GM12878 (cell line): Measurements from ENCODE around the gene NT5C2. TPM values are rescaled to one million over a fixed set of nuclear protein-coding genes. Genes with fewer than 3 reads are reported as not detected.

ENCODE experiments used
- ASH2L ChIP-seq: fragments of 300-600, 200-600 bp; sonication (generic); IDR thresholded peaks from 2 replicates; pipeline ENCODE4 v1.6.1; 2017; ENCODE audit warnings: low read depth, mild to moderate bottlenecking, borderline replicate concordance
- BACH1 ChIP-seq: fragments of 450-650 bp; IDR thresholded peaks from 2 replicates; pipeline ENCODE4 v1.6.1; 2017; ENCODE audit warnings: mild to moderate bottlenecking, borderline replicate concordance
- CHD1 ChIP-seq: IDR thresholded peaks from 2 replicates; pipeline ENCODE4 v1.6.1; 2012; ENCODE audit warnings: low read depth, low read length, improper control_type of control experiment
- CTCF ChIP-seq, 3 experiments: IDR thresholded peaks in 2 of 3; conservative IDR thresholded peaks in 1 of 3; 2 replicates each; pipeline ENCODE4 v1.5.1; 2011; ENCODE audit warnings: low read depth in 3 of 3, low read length in 3 of 3, mild to moderate bottlenecking in 3 of 3, control low read depth in 2 of 3, moderate library complexity in 2 of 3, inconsistent platforms in 1 of 3, mixed read lengths in 1 of 3; ENCODE audit not compliant: control insufficient read depth in 2 of 3, insufficient read depth in 1 of 3; ENCODE audit errors: extremely low read depth in 1 of 3
- EZH2 ChIP-seq: IDR thresholded peaks from 2 replicates; pipeline ENCODE4 v1.6.1; 2012; ENCODE audit warnings: low read depth, mild to moderate bottlenecking, control low read depth, inconsistent platforms, low read length, borderline replicate concordance; ENCODE audit not compliant: control insufficient read depth
- FOXK2 ChIP-seq: fragments of 450-650 bp; IDR thresholded peaks from 2 replicates; pipeline ENCODE4 v1.6.1; 2017; ENCODE audit warnings: mild to moderate bottlenecking, moderate library complexity
- HDGF ChIP-seq: fragments of 450-650 bp; IDR thresholded peaks from 2 replicates; pipeline ENCODE4 v1.6.1; 2016; ENCODE audit warnings: antibody characterized with exemption
- IRF5 ChIP-seq: fragments of 450-650 bp; IDR thresholded peaks from 2 replicates; pipeline ENCODE4 v1.6.1; 2017; ENCODE audit warnings: borderline replicate concordance
- NR2C1 ChIP-seq: fragments of 450-650 bp; IDR thresholded peaks from 2 replicates; pipeline ENCODE4 v1.6.1; 2017; ENCODE audit warnings: antibody characterized with exemption, mild to moderate bottlenecking, moderate library complexity
- PBX3 ChIP-seq: IDR thresholded peaks from 2 replicates; pipeline ENCODE4 v1.6.1; 2011; ENCODE audit warnings: mild to moderate bottlenecking, low read depth, low read length, moderate library complexity; ENCODE audit not compliant: insufficient replicate concordance
- PRDM15 ChIP-seq: fragments of 450-650 bp; formaldehyde crosslinking; IDR thresholded peaks from 2 replicates; pipeline ENCODE4 v1.4.0; 2020; ENCODE audit warnings: mild to moderate bottlenecking, moderate library complexity
- RELA ChIP-seq: fragments of 450-650 bp; IDR thresholded peaks from 2 replicates; pipeline ENCODE4 v1.8.0; 2014; ENCODE audit warnings: borderline replicate concordance; ENCODE audit not compliant: partially characterized antibody
- SREBF2 ChIP-seq: IDR thresholded peaks from 2 replicates; pipeline ENCODE4 v1.6.1; 2012; ENCODE audit warnings: mild to moderate bottlenecking, low read length
- TCF7 ChIP-seq: IDR thresholded peaks from 2 replicates; pipeline ENCODE4 v1.6.1; 2014; ENCODE audit warnings: antibody characterized with exemption, borderline replicate concordance
- YBX1 ChIP-seq: fragments of 450-650 bp; IDR thresholded peaks from 2 replicates; pipeline ENCODE4 v1.6.1; 2016; ENCODE audit warnings: antibody characterized with exemption
- YY1 ChIP-seq: IDR thresholded peaks from 2 replicates; pipeline ENCODE4 v1.6.1; 2011; ENCODE audit warnings: low read depth, mild to moderate bottlenecking, low read length
- ZBTB11 ChIP-seq: fragments of 450-650 bp; formaldehyde crosslinking; IDR thresholded peaks from 2 replicates; pipeline ENCODE4 v1.5.0; 2022; ENCODE audit warnings: mild to moderate bottlenecking, missing genetic modification characterization
- polyA plus RNA-seq, 11 experiments: library from polyadenylated mRNA; depleted of rRNA in 4 of 11; unstranded in 6 of 11; stranded (reverse) in 5 of 11; fragments of >200 nt; fragmentation: Nextera tagmentation in 4 of 11; fragmentation: Illumina TruSeq in 1 of 11; extraction: Ambion mirVana in 4 of 11; extraction: Trizol in 1 of 11; gene quantifications; 1 replicate in 1 of 11; 2 replicates in 10 of 11; pipeline versions ENCODE4 v1.2.1 to v1.2.3, GENCODE V29; 2011 to 2016; ENCODE audit warnings: inconsistent platforms in 2 of 11, missing spikeins in 2 of 11, low read depth in 1 of 11
- total RNA-seq, 4 experiments: library from RNA; depleted of rRNA in 3 of 4; stranded (reverse); fragments of >200 nt in 3 of 4; fragmentation: Illumina TruSeq in 1 of 4; extraction: Trizol in 1 of 4; gene quantifications; 2 replicates each; pipeline versions ENCODE4 v1.2.1 to v1.2.3, GENCODE V29; 2013 to 2021

NT5C2 gene
- total and polyA plus RNA-seq, 10 of the 15 experiments (the other 5 are each of a cell fraction or from before 2014, with no cell fraction given) = 15.8 to 70.1 (median 56.0) TPM

GRCh38 chr10:103125323-103126267, 67.5 kb downstream of the NT5C2 start (continued):
- TF ChIP-seq PRDM15 (CRISPR knock-in tag) = no peak
- TF ChIP-seq CHD1 = no peak
- TF ChIP-seq RELA = no peak
- TF ChIP-seq YBX1 = no peak
- no peak for TF ChIP-seq EZH2
- TF ChIP-seq NR2C1 = peak; percentile 79
- TF ChIP-seq FOXK2 = no peak
- TF ChIP-seq TCF7 = peak; percentile 61; the same call in 1 of the 2 replicates
- no peak for TF ChIP-seq SREBF2
- peak; percentile 58; the same call in 1 of the 2 replicates for TF ChIP-seq BACH1
- TF ChIP-seq CTCF (IDR thresholded peaks at IDR 0.05 in 2 of 3, conservative IDR thresholded peaks at IDR 0.05 in 1 of 3; ENCODE audit: control insufficient read depth in 2 of 3, extremely low read depth in 1 of 3, insufficient read depth in 1 of 3, low read depth in 3 of 3, low read length in 3 of 3) = no peak
- peak; percentile 90; the same call in 1 of the 2 replicates for TF ChIP-seq ASH2L
- no peak for TF ChIP-seq HDGF
- TF ChIP-seq IRF5 = no peak
- TF ChIP-seq YY1 = 0 out of 2 replicates have a peak, but pooled peaks have one; percentile 23
- TF ChIP-seq ZBTB11 (CRISPR knock-in tag) = no peak
- TF ChIP-seq PBX3 = peak; percentile 54
